NCI-H1092 (cell line): ENCODE results near the gene MAPKBP1.

Experiments
- DNase-seq: peaks from one replicate; lab custom pipeline; 2025; lab: John Stamatoyannopoulos, UW

The MAPKBP1 gene

DNA sequence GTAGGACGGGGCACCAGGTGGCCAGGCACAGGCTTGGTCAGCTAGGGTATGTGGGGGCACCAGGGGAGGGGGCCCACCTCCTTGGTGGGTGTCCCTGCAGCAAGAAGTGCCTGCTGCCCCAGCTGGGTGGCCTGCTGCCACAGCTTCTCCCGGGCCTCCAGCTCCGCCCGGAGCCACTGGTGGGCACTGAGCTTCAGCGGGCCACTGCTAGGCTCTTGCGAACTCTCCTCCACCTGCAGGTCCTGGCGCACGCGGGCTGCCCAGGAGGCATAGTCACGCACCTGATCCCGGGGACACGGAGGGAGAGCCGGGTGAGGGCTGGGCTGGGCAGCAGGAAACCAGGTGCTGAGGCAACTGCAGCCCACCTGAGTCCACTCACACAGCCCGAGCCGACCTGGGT lies 94.0 kb downstream of the MAPKBP1 start:
- no peak for DNase-seq

DNA sequence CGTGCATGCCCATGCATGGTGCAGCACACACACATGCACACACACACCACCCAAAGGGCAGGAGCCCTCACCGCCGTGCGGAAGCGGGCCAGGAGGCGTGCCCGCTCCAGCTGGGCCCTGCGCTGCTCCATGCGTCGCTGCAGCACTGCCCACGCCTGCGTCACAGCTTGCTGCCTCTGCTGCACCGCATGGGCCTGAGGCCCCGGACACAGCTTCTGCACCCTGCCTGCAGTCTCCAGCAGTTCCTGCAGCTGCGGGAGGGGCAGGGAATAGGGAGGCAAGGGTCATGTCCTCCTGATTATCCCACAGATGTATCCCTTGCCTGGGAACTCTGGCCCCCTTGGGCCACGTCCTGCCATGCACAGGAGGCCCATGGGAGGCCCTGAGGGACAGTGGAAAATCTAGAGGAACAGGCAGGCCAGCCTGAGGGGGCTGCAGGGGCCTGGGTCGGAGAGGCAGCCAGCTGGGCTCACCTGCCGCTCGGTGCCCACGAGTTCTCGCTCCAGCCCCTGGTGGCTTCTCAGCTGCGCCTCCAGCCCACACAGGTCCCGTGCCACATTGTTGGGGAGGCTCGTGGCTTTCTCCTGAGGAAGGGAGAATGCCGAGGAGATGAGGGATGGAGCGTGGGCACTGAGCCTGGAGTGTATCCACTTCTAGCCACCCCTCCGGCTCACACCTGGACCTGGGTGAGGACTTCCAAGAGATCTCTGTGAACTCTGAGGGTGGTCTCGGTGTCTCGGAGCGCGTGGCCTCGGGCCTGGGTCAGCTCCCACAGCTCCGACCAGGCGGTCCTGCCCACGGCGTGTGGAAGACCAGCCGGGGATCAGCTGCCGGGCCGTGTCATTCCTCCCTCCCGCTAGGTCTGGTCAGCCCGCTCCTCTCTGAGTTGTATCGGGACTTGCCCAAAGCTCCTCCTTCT lies 95.7 kb downstream of the MAPKBP1 start:
- no peak for DNase-seq

DNA sequence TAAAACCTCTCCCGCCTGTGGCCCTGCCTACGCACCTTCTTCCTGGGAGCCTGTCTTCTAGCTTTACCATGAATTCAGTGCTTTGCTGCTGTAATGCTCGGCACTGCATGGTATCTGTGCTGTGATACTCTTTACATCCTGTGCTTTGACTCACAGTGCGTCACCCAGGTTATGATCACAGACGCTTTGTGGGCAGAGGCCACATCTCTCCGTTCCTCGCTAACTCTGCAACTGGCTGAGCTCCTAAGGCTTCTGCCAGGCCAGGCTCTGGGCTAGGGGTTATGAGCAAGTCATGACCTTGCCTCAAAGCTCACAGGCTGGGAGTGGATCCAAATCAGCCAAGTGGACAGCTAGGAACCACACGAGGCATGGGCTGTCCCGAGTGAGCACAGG lies 96.4 kb downstream of the MAPKBP1 start:
- DNase-seq = no peak

DNA sequence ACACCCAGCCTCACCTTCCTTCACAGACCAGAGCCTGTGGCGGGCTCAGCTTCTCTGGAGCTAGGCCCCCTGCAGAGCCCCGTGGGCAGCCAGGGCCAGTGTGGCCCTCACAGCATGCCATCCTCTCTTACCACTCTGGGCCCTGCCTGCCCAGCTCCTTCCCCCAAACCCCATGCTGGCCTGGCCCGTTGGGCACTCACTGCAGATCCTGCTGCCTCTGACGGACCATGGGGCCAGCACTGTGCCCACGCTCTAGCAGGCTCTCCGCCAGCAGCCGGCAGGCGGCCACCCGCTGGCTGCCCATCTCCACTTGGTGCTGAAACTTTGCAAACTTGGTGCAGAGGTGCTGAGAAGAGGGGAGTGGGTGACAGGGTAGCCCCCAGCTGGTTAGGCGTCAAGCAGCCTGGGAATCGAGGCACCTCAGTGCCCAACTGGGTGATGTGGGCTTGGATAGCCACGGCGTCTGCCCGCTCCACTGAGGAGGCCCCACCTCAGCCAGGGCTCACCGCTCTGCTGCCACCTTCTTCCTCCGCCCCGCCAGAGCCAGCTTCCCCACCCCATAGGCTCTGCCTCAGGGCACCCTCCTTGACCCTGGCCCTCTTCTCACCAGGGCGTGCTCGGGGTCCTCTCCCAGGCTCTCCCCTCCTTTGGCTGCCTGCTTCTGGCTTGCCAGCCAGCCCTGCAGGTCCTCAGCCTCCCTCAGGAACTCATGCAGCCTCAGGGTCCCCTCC lies 97.1 kb downstream of the MAPKBP1 start:
- no peak for DNase-seq

DNA sequence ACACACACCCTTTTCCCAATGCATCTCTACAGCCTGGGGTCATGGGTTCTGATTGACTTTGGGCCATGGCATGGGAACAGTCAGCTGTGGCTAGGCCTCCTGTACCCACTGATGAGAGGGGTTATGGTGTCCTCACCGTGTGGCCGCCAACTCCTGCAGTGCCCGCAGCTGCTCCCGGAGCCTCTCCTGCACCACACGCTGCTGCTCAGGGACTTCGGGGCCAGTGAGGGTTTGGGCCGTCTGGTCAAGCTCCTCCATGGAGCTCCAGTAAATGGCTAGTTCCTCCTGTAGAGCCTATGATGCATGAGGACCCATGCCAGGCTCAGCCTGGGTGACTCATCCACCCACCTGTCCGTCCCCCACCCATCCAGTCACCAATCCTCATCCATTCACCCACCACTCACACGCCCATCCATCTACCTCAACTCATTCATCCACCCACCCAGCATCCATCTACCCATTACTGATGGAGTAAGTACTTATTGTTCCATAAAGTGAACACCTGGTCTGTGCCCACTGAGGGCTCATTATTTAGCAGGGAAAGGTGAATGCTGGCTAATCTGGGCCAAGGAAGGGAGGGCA lies 98.0 kb downstream of the MAPKBP1 start:
- DNase-seq = no peak

DNA sequence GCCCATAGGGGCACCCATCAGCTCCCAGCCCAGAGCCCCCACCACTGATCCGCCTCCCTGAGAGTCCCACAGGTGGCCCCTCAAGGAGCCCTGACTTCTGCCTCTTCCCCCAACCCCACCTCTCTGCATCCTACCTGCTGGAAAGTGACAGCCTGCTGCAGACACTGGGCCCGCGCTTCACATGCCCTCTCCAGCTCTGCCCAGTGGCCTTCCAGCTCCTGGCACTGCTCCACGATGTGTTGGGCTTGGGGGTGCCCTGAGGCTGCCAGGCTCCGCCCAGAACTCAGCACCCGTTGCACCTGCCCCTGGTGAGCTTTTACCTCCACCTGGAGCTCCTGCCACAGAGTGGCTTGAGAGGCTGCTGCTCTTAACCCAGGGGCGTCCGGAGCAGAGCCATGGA lies 99.4 kb downstream of the MAPKBP1 start:
- peak; percentile 12 for DNase-seq

DNA sequence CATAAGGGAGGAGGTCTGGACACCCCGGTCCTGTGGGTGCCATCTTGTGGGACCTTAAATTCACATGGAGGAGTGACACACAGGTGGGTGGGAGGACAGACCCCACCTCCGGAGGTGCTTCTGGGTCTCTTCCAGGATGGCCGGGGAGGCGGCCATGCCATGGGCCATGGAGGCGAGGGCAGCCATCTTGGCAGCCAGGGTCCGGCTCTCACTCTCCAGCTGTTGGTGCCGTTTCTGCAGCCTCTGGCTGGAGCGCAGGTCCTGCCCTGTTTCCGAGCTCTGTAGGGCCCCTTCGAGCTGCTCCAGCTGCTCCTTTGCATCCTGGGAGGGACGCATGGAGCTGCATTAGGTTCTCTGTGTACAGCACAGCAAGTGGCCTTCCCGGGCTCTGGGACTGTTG lies 100.5 kb downstream of the MAPKBP1 start:
- no peak for DNase-seq

DNA sequence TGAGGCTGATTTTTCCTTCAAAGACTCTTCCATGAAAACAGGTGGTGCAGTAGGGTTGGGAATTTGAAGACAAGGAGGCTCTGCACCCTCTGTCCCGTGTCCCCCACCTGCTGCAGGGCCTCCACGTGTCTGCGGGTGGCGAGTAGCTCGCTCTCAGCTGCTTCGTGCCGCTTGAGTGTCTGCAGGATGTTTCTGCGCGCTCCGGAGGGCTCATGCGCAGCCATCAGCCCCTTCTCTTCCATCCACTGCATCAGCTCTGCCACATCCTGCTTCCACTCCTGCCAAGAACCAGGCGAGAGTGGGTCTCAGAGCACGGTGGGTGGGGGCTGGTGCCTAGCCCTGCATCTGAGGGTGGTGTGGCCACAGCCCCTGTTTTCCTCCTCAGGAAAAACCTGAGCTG lies 101.7 kb downstream of the MAPKBP1 start:
- no peak for DNase-seq

DNA sequence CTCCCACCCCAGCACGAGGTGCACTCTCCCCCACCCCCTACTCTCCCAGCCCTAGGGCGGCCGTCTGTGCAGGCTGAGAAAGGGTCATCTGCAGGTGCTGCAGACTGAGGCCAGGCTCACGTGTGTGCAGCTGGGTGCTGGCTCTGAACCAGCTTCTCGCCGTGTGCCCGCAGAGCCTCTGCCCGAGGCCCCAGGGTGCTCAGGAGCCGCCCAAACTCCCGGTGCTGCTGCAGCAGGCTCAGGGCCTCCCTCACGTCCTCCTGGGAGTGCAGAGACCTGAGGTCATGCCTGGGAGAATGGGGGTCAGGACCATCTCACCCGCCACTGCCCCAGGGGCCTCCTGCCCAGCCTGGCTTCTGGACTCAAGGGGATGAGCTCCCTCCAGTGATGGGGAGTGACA lies 102.4 kb downstream of the MAPKBP1 start:
- peak; percentile 15 for DNase-seq
